Endodermal cell (in vitro differentiated cells): ENCODE measurements around the gene FAM222B. TPM values are rescaled to one million over a fixed set of nuclear protein-coding genes. Genes with fewer than 3 reads are reported as not detected.

Experiments used
- DNase-seq: peaks from one replicate; pipeline ENCODE4 v3.0.0-alpha.2; 2017
- H3K27ac ChIP-seq: 2 replicates; pipeline ENCODE4 v1.5.1; 2013; ENCODE audit warnings: mild to moderate bottlenecking, low read depth, low read length, moderate library complexity
- H3K27me3 ChIP-seq: 2 replicates; pipeline ENCODE4 v1.6.1; 2013; ENCODE audit warnings: mild to moderate bottlenecking, low read length, moderate library complexity; ENCODE audit not compliant: insufficient read depth, control insufficient read depth, poor library complexity, severe bottlenecking
- H3K36me3 ChIP-seq: 2 replicates; pipeline ENCODE4 v1.7.0; 2013; ENCODE audit warnings: mild to moderate bottlenecking, low read length, moderate library complexity; ENCODE audit not compliant: control insufficient read depth, insufficient read depth
- H3K4me1 ChIP-seq: one replicate; pipeline ENCODE4 v1.7.0; 2013; ENCODE audit warnings: low read length; ENCODE audit not compliant: control insufficient read depth, insufficient read depth
- H3K4me3 ChIP-seq: 2 replicates; pipeline ENCODE4 v1.5.1; 2013; ENCODE audit warnings: mild to moderate bottlenecking, low read length, moderate library complexity
- H3K9ac ChIP-seq: 2 replicates; pipeline ENCODE4 v1.6.1; 2013; ENCODE audit warnings: mild to moderate bottlenecking, low read length, moderate library complexity; ENCODE audit not compliant: poor library complexity, severe bottlenecking; ENCODE audit errors: extremely low read depth
- H3K9me3 ChIP-seq: 2 replicates; pipeline ENCODE4 v1.6.1; 2013; ENCODE audit warnings: mild to moderate bottlenecking, low read length, moderate library complexity; ENCODE audit not compliant: control insufficient read depth
- H3K27ac Mint-ChIP-seq: 2 replicates; pipeline ENCODE4 v1.8.0; 2020; ENCODE audit warnings: mixed read lengths
- H3K27me3 Mint-ChIP-seq: 2 replicates; pipeline ENCODE4 v1.8.0; 2021; ENCODE audit warnings: mild to moderate bottlenecking, mixed read lengths; ENCODE audit not compliant: insufficient read depth
- H3K36me3 Mint-ChIP-seq: 2 replicates; pipeline ENCODE4 v1.8.0; 2020; ENCODE audit warnings: low read depth, mixed read lengths
- H3K4me1 Mint-ChIP-seq: 2 replicates; pipeline ENCODE4 v1.8.0; 2020; ENCODE audit warnings: mixed read lengths
- H3K4me3 Mint-ChIP-seq: 2 replicates; pipeline ENCODE4 v1.8.0; 2020; ENCODE audit warnings: mild to moderate bottlenecking, moderate library complexity, mixed read lengths
- H3K9me3 Mint-ChIP-seq: 2 replicates; pipeline ENCODE4 v1.8.0; 2020; ENCODE audit warnings: mild to moderate bottlenecking, mixed read lengths
- CTCF ChIP-seq: fragments of 200-600 bp; sonication (generic); conservative IDR thresholded peaks from 2 replicates; pipeline ENCODE4 v1.5.0; 2021; ENCODE audit warnings: antibody characterized with exemption, mild to moderate bottlenecking
- WGBS, 2 experiments: methylation state at CpG; one replicate each; pipeline versions ENCODE4 v1.1.5 to v1.1.7; 2013; ENCODE audit warnings: missing lambda C conversion rate in 2 of 2, mixed read lengths in 1 of 2; ENCODE audit not compliant: insufficient coverage in 1 of 2, insufficient read length in 1 of 2; 5-methylcytosine and 5-hydroxymethylcytosine counted together
- total RNA-seq, 2 donors: library from RNA; stranded (reverse); fragmentation: NEBNext Ultra II Directional in 1 of 2; extraction: Animal tissue kit (Norgen Biotek cat#: 25700) in 1 of 2; gene quantifications; 2 replicates in 1 of 2; 3 replicates in 1 of 2; pipeline ENCODE4 v1.2.1, GENCODE V29; 2021

FAM222B gene
- total RNA-seq, 2 donors from 2014 or later = 59.2 to 75.7 TPM

GRCh38 chr17:28740406-28741357 lies 101.9 kb downstream of the FAM222B start:
- no peak for DNase-seq
- peaks cover 2% of the 10 kb centered on the region for H3K4me1 Mint-ChIP-seq
- Histone ChIP-seq H3K27me3 (no peaks in the 10 kb centered on the region), H3K36me3 (peaks cover 6% of the 10 kb centered on the region), H3K4me1 (no peaks in the 10 kb centered on the region), H3K9me3 (no peaks in the 10 kb centered on the region), H3K27ac (no peak overlapping the region), H3K9ac (no peak overlapping the region), H3K4me3 (no peak overlapping the region)
- H3K27me3 Mint-ChIP-seq = no peaks in the 10 kb centered on the region
- H3K9me3 Mint-ChIP-seq = no peaks in the 10 kb centered on the region
- no peak overlapping the region for H3K4me3 Mint-ChIP-seq
- 93 to 94% methylated on average over 9 to 10 of the region's 10 CpGs for WGBS, 2 experiments
- H3K36me3 Mint-ChIP-seq = peaks cover 25% of the 10 kb centered on the region
- no peak overlapping the region for H3K27ac Mint-ChIP-seq
- TF ChIP-seq CTCF = no peak

- TF ChIP-seq CTCF = no peak
- H3K27ac ChIP-seq = no peak overlapping the region
- no peaks in the 10 kb centered on the region for H3K4me1 ChIP-seq
- no peak overlapping the region for H3K27ac Mint-ChIP-seq
- 92 to 96% methylated on average over 7 to 9 of the region's 10 CpGs for WGBS, 2 experiments
- no peak for DNase-seq
- no peaks in the 10 kb centered on the region for H3K27me3 Mint-ChIP-seq
- H3K9me3 ChIP-seq = no peaks in the 10 kb centered on the region
- H3K4me3 Mint-ChIP-seq = no peak overlapping the region
- no peaks in the 10 kb centered on the region for H3K27me3 ChIP-seq
- H3K9ac ChIP-seq = no peak overlapping the region
- H3K36me3 Mint-ChIP-seq = peaks cover 34% of the 10 kb centered on the region
- peaks cover 7% of the 10 kb centered on the region for H3K36me3 ChIP-seq
- peaks cover 2% of the 10 kb centered on the region for H3K4me1 Mint-ChIP-seq
- H3K4me3 ChIP-seq = no peak overlapping the region
- no peaks in the 10 kb centered on the region for H3K9me3 Mint-ChIP-seq
These were observed 103.8 kb downstream of the FAM222B start for GRCh38 chr17:28738680-28739384.

GRCh38 chr17:28737770-28738679 lies 104.6 kb downstream of the FAM222B start:
- no peak overlapping the region for H3K4me3 Mint-ChIP-seq
- 90 to 94% methylated on average over 7 to 22 of the region's 22 CpGs for WGBS, 2 experiments
- Histone ChIP-seq H3K9me3 (no peaks in the 10 kb centered on the region), H3K4me1 (no peaks in the 10 kb centered on the region), H3K4me3 (no peak overlapping the region), H3K36me3 (peaks cover 7% of the 10 kb centered on the region), H3K27ac (no peak overlapping the region), H3K27me3 (no peaks in the 10 kb centered on the region), H3K9ac (no peak overlapping the region)
- peaks cover 34% of the 10 kb centered on the region for H3K36me3 Mint-ChIP-seq
- peaks cover 1% of the 10 kb centered on the region for H3K4me1 Mint-ChIP-seq
- no peak for DNase-seq
- no peak for TF ChIP-seq CTCF
- H3K27me3 Mint-ChIP-seq = no peaks in the 10 kb centered on the region
- H3K27ac Mint-ChIP-seq = no peak overlapping the region
- no peaks in the 10 kb centered on the region for H3K9me3 Mint-ChIP-seq
